NCI-H128 (cell line): ENCODE data around the gene PTPRG.

Source experiments
- DNase-seq: peaks from one replicate; lab custom pipeline; 2025; ENCODE audit not compliant: unreplicated experiment; lab: John Stamatoyannopoulos, UW

Gene PTPRG

DNA sequence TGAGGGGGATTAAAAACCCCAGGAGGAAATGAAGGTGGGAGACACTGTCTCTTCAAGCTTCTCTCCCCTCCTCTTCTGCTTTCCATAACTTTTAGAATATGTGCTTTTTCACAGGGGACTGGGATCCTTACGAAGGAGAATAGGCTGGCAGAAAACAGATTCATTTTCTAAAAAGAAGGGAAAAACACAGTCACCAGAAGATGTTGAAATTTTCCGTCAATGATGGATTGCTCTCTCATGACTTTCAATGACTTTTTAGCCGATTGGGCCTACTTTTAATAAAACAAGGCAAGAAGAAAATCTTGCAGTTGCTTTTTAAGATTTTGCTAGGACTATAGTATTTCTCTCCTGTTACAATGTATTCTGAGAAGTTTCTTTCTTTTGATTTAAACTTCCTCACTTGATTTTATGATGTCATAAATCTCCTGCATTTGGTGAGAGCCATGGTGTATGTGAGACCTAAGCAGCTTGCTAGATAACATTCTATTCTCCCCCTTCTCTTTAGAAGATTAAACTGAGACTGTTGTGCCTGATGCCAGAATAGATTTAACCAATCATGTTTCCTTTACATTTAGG is 570.7 kb downstream of the PTPRG start:
- no peak for DNase-seq

GRCh38 chr3:62133015-62133414 is 571.6 kb downstream of the PTPRG start:
- DNase-seq: no peak

DNA sequence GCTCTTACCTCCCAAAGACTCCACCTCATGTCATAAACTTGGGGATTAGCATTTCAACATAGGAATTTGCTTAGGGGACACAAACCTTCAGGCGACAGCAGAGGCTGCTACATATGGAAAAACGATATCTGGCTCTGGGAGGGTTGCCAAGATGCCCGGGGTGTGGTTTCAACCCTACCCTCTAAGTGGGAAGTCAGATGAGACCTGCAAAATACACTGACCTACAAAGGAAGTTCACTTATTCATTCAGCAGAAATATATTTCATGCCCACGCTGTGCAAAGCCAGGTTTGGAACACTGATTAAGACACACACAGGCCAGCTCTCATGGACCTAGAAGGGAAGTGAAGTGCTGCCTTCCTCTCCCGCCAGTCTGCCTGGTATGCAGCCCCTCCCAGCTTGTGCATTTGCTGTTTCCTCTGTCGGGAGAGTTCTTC is 572.7 kb downstream of the PTPRG start:
- no peak for DNase-seq

GRCh38 chr3:62135741-62136140 is 574.4 kb downstream of the PTPRG start:
- DNase-seq: no peak

DNA sequence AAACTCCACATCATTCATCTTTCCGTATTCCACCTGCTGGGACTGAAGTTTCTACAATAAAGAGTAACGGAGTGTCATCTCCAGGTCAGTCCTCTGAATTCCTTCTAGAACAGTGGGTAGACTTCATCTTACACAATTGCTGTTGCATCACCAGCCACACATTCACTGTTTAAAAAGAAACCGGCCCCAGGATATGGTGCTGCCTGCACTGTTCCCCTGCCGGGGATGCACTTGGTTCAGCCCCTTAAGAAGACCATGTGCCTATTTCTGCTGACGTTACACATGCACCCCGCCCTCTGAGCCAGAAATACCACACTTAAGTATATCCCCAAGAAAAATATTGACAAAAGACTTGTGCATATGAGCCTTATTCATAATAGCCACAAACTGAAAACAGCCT is 578.6 kb downstream of the PTPRG start:
- no peak for DNase-seq

DNA sequence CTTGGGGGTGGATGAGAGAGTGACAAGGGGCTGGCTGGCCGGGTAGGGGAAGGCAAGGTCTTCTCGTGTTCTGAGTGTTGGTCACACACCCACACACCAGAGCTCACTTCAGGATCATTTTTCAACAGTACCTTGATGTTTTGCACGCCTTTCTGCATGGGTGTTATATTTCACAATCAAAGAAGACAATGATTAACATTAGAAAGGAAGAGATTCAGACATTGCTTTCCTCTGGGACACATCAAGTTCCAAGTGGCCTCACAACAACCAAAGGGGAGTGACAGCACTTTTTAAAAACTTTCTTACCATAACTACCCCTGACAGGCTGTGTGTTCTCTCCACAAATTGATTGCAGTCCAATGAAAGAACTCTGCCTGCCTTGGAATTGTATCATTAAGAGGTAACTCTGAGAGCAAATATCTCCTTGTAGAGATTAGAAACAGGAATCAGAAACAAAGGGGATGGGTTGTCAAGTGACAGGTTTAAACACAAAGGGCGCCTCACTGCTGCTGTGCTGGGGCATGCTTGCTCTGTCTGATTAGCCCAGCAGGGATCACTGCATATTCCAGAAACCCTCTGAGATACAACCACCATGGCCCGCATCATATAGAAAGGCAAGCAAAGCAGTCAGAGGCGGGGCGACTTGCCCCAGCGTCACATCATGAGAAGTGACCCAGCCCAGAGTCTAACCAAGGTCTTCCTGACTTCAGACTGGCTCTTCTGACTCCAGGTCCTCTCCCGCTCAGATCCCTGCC is 581.1 kb downstream of the PTPRG start:
- DNase-seq: no peak

DNA sequence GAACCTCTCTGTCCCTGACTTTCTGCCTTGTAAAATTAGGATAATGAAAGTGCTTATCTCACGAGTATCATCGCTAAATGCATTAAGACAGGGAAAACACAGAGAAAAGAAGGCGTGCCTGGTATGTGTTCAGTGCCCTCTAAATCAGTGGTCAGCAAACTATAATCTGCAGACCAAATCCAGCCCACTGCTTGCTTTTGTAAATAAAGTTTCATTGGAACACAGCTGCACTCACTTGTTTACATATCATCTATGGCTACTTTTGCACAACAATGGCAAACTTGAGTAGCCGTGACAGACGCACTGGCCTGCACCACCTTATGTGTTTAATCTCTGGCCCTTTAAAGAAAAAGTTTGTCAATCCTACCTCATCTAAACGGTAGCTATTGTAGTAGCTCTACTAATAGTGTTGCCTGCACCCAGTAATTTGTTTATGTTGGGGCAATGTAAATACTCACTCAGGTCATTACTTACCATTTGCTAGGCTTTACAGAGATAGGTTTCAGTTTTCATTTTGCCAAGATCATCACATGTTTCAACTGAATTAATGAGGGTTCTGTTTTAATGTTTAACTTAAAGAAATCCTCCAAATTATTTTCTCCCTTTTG is 582.6 kb downstream of the PTPRG start:
- DNase-seq: no peak

DNA sequence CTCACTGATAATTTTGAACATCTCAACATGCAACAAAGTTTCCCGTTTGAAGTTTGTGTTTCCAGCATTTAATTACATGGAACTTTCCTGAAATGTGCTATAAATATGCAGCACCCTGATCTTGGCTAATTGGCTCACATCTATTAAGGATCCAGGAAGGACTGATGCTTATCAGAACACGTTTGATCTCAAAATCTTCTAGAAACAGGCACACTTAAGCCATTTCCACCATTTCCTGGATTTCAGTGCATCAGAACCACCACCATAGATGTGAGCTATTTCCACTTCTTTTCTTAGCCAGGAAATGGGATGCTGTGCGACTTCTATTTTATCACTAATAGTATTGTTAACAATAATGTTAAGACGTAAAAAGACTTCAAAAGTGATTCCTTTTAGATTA is 583.1 kb downstream of the PTPRG start:
- no peak for DNase-seq

DNA sequence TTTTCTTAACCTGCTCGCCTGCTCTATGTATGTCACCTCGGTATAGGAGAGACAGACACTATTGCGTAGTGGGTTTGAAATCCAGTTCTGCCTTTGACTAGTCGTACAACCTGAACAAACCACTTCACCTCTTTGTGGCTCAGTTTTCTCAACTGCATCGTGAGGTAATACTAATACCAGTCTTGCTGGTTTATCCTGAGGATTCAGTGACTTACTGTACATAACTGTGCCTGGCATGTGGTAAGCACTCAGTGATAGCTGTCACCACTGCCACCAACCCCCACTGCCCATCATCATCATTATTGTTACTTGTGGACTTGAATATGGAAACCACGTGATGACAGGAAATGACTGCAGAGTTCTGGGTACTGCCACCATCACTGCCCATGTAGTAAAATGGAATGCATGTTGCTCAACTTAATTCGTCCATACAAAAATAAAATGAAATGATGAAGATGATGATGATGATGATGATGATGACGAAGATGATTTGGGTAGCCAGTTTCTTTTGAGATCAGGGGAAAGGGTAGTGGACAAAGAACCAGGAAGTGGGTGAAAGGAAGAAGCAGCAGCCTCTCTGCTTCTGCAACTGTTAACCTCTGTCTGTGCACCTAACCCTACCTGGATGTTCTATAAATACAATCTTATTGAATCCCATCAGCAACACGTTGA is 583.9 kb downstream of the PTPRG start:
- no peak for DNase-seq

DNA sequence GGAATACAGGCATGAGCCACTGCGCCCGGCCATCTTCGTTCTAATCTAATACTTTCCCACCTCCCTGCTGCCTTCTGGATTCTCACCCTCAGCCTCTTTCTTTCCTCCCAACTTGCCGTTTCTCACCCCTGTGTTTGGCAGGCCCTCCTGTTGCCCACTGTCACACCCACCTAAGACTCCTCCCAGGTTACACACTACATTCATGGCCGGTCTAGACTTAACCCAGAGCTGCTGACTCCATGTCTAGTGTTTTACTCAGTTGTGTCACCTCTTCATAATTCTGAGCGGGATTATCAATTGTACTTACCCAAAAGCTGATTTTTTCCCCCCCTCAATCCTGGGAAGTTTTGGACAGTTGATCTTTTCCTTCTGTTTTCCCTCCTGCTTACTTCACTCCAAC is 588.2 kb downstream of the PTPRG start:
- DNase-seq: no peak

DNA sequence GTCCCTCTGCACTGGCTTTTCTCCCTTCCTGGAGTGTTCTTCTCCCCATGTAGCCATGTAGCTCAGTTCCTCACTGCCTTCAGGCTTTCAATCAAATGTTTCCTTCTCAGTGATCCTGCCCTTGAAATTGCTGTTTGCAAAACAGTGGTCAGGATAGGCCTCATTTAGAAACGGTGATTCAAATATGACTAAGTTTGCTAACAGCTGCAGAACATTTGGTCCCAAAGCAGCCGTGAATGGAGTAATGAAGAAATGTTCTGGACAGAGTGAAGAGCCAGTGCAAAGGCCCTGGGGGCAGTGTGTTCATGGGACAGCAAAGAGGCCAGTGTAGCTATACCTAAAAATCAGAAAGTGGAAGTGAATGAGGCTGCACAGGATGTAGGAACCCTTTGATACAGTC is 588.6 kb downstream of the PTPRG start:
- DNase-seq: no peak

GRCh38 chr3:62151591-62151990 is 590.2 kb downstream of the PTPRG start:
- DNase-seq: no peak

- no peak for DNase-seq
These were observed 591.9 kb downstream of the PTPRG start for GRCh38 chr3:62153231-62153630.

DNA sequence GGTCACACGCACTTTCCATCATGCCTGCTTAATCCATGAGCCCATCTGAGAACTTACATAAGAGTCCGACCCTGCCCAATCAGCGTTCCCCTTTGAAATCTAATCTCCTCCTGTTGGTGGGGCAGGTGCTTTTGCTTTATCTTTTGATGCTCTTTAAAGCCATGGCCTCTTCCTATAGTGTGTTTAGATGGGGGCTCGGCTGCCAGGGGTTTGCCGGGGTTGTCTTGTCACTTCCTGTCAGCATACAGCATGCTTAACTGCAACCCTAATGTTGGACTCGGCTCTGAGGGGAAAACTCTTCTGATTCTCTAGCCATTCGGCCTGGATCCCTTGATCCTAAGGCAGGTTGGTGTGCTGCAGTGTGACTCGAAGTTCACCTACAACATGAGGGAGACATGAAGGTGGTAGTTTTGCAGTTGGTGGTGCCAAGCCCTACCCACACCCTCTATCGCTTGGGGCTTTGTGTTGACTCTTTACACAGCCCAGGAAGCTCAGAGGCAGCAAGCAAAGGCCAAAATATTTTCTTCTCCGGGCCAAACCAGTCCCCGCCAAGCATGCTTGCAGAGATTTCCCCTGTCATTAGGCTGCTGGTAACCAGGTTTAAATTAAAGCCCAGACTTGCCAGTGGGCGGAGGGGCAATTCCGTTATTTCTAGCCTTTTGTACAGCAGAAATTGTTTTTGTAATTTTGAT is 593.2 kb downstream of the PTPRG start:
- DNase-seq: no peak

GRCh38 chr3:62159056-62159708 is 597.8 kb downstream of the PTPRG start:
- no peak for DNase-seq

DNA sequence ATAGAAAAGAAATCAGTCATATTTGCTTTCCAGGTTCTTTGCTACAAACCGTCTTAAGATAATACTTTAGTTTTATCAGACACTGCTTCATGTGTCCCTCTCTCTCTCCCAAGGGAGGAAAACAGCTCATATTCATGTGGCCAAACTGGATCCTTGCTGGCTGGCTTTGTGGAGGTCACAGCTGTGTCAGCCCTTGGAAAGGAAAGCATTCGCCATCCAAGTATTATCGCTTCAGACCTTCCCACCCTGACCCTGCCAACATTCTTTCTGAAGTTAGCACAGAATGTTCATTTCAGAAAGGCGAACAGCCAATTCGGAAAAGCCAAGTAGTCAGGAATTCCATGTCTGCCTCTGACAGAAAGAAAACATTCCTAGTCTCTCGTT is 598.3 kb downstream of the PTPRG start:
- DNase-seq: no peak

DNA sequence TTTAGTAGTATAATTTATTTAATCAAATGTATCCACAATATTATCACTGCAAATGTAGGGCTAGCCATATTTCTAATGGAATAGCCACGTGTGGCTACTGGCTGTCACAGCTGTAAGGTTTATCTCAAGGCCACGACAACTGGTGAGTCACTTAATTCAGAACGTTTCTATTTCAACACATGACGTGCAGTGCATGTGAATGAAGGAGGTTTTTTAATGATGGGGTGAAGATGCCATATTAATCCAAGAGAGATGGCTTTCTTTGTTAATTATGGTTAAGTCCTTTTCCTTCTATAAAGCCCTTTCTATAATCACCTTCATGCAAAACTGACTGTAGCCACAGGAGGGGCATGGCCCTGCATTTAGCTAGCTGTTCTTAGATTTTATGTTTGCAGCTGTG is 600.0 kb downstream of the PTPRG start:
- no peak for DNase-seq

DNA sequence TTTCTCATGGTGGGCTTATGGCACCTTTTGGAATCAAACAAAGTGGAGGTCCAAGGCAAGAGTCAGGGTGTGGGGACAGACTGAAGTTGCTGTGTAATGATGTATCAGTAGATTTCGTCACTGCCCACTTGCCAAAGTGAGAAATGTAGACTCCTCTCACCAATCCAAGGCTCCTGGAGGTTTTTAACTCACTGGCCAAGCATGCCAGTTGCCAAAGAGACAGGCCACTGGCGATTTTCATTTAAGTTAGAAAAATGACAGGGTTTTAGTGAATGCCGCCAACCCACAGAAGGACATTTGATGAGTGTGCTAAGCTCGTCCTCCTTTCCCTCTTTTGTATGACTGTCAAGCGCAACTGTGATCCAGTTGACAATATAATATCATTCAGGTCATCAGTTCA is 602.8 kb downstream of the PTPRG start:
- no peak for DNase-seq

DNA sequence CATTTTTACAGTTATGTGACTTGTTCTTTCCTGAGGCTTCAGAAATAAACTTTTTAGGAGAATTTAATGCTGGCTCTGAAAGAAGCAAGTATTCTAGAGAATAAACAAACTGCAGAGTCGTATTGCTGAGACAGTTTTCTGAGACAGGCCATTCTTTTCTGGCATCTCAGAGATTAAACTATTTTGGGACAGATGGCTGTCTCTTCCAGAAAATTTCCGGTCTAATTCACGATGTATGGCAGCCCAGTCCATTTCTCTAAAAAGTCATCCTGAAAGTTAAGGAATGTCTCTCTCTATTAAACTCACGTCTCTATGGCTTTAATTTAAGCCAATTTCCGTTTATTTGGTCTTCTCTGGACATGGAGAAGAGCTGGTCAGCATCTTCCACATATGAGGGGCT is 603.4 kb downstream of the PTPRG start:
- DNase-seq: no peak

- DNase-seq: no peak
These were observed 606.3 kb downstream of the PTPRG start for GRCh38 chr3:62167566-62168262.
